Activated T-cell treated with anti-CD3 and anti-CD28 coated beads, Interleukin-2, amount 50 U/mL, for 24 hours (primary cell): Measurements from ENCODE around the gene ATP6V1A.
"Not testable (repeated sequence)": the region's sequence is repeated elsewhere in the genome, so short reads cannot be mapped to it uniquely, and the experiment has no call there.

Experiments used
- DNase-seq: peaks from one replicate; pipeline ENCODE4 v3.0.0-alpha.2; 2020
- H3K27ac Mint-ChIP-seq: 2 replicates; pipeline ENCODE4 v1.8.0; 2020; ENCODE audit warnings: mild to moderate bottlenecking, mixed read lengths
- H3K27me3 Mint-ChIP-seq: 2 replicates; pipeline ENCODE4 v1.8.0; 2020; ENCODE audit warnings: mixed read lengths
- H3K36me3 Mint-ChIP-seq: 2 replicates; pipeline ENCODE4 v1.8.0; 2020; ENCODE audit warnings: low read depth, mixed read lengths
- H3K4me1 Mint-ChIP-seq: 2 replicates; pipeline ENCODE4 v1.8.0; 2020; ENCODE audit warnings: low read depth, mixed read lengths
- H3K4me3 Mint-ChIP-seq: 2 replicates; pipeline ENCODE4 v1.8.0; 2020; ENCODE audit warnings: mild to moderate bottlenecking, moderate library complexity, mixed read lengths
- H3K9me3 Mint-ChIP-seq: 2 replicates; pipeline ENCODE4 v1.8.0; 2020; ENCODE audit warnings: mixed read lengths

ATP6V1A gene

DNA sequence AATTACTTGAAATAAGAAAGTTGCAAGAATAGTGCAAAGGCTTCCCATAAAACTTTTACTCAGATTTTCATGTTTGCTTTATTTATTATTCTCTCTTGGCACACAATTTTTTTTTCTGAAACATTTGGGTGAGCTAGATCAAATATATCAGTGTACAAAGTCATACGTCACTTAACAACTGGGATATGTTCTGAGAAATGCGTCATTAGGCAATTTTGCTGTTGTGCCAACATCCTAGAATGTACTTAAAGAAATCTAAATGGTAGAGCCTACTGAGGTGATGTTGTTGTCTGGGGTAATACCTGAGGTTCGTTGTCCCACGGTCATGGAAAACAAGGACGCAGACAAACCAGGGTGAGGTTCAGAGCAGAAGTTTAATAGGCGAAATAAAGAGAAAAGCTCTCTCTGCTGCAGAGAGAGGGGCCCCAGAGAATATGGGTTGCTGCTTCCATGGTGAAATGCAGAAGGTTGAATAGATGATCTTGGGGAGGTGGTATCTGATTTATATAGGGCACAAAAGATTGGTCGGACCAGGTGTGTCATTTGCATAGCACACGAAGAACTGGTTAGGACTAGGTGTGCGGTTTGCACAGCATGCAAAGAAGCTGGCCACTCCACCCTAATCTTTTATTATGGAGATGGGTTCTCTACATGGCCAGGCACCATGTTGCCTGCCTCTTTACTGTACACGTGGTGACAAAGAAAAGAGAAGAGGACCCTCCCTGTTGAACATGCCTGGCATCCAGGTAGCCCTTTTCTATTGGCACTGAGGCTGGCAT is 82.9 kb downstream of the ATP6V1A start:
- H3K36me3 Mint-ChIP-seq, result no peaks in the 10 kb centered on the region
- H3K9me3 Mint-ChIP-seq, result peaks cover 11% of the 10 kb centered on the region
- no peak overlapping the region for H3K27ac Mint-ChIP-seq
- H3K27me3 Mint-ChIP-seq, result no peaks in the 10 kb centered on the region
- DNase-seq, result no peak
- peaks cover 15% of the 10 kb centered on the region for H3K4me1 Mint-ChIP-seq
- no peak overlapping the region for H3K4me3 Mint-ChIP-seq

- Mint-ChIP-seq H3K4me1 (peaks cover 12% of the 10 kb centered on the region), H3K27me3 (no peaks in the 10 kb centered on the region), H3K36me3 (no peaks in the 10 kb centered on the region), H3K4me3 (no peak overlapping the region), H3K27ac (no peak overlapping the region), H3K9me3 (peaks cover 11% of the 10 kb centered on the region)
- DNase-seq, result no peak
Observed at GRCh38 chr3:113831103-113831355, 84.2 kb downstream of the ATP6V1A start.

- Mint-ChIP-seq H3K27me3 (no peaks in the 10 kb centered on the region), H3K4me3 (no peak overlapping the region), H3K27ac (no peak overlapping the region), H3K9me3 (peaks cover 11% of the 10 kb centered on the region), H3K4me1 (peaks cover 12% of the 10 kb centered on the region), H3K36me3 (no peaks in the 10 kb centered on the region)
- DNase-seq, result no peak
Observed at GRCh38 chr3:113832477-113833164, 85.8 kb downstream of the ATP6V1A start.

DNA sequence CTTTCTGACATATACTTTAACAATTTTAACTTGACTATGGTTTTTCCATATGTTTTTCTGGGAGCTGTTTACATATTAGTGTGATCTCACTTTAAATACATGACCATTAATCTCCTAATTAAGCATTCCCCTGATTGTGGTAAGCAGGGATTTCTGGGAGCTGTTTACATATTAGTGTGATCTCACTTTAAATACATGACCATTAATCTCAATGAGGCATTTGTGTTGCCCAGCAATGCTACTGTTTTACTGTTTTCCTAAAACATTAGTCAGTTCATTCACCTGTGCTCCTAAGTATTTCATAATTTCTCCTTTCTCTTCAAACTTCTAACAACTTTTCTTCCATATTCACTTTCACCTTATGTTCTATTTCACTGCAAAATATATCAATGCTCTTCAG is 88.1 kb downstream of the ATP6V1A start:
- DNase-seq, result no peak
- no peak overlapping the region for H3K27ac Mint-ChIP-seq
- peaks cover 11% of the 10 kb centered on the region for H3K9me3 Mint-ChIP-seq
- peaks cover 19% of the 10 kb centered on the region for H3K4me1 Mint-ChIP-seq
- no peak overlapping the region for H3K4me3 Mint-ChIP-seq
- H3K27me3 Mint-ChIP-seq, result no peaks in the 10 kb centered on the region
- H3K36me3 Mint-ChIP-seq, result no peaks in the 10 kb centered on the region

DNA sequence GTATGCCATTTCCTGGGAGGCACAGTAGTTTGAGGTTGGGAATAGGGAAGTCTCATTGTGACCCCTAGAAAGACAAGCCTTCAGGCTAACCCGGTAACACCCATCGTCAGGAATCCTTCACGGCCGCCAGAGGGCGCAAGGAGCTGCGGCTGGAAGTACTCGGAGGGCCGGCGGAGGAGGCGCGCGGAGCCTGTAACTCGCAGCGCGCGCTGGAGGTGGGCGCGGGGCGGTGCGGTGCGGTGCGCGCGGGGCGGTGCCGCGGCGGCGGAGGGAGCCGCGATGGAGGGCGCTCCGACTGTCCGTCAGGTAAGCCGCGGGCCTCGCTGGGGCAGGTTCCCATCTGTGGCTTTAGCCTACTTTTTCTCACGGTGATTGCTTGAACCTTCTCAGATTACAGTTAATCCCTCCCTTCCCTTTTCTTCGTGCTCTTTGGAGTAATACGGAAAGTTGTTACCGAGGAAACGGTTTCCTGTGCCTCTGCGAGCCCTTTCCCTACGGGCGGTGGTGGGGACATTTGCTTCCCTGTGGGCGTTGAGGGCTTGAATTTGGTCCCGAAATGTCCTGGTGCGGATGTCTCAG is 91.9 kb downstream of the ATP6V1A start, which contains the start of gene GRAMD1C:
Gene GRAMD1C, plus strand, starts transcription at position 158 of the 579 bp plus-strand sequence. Its CDS starts 122 bp downstream, at position 280.
- no peaks in the 10 kb centered on the region for H3K27me3 Mint-ChIP-seq
- peak within 1 kb of the TSS; percentile 75 for H3K4me3 Mint-ChIP-seq
- H3K9me3 Mint-ChIP-seq, result no peaks in the 10 kb centered on the region
- H3K4me1 Mint-ChIP-seq, result peaks cover 8% of the 10 kb centered on the region
- peak; percentile 86 for DNase-seq
- H3K36me3 Mint-ChIP-seq, result no peaks in the 10 kb centered on the region
- H3K27ac Mint-ChIP-seq, result no peak within 1 kb of the TSS

- H3K27ac Mint-ChIP-seq, result no peak overlapping the region
Observed at GRCh38 chr3:113839551-113839950, 92.7 kb downstream of the ATP6V1A start.

GRCh38 chr3:113844622-113845222 is 97.9 kb downstream of the ATP6V1A start:
- no peaks in the 10 kb centered on the region for H3K9me3 Mint-ChIP-seq
- H3K36me3 Mint-ChIP-seq, result no peaks in the 10 kb centered on the region
- H3K4me3 Mint-ChIP-seq, result no peak overlapping the region
- no peaks in the 10 kb centered on the region for H3K4me1 Mint-ChIP-seq
- no peak for DNase-seq
- H3K27me3 Mint-ChIP-seq, result no peaks in the 10 kb centered on the region
- no peak overlapping the region for H3K27ac Mint-ChIP-seq

More at GRCh38 chr3:113839551-113839950, 92.7 kb downstream of the ATP6V1A start:
- Mint-ChIP-seq H3K4me1 (peaks cover 8% of the 10 kb centered on the region), H3K36me3 (no peaks in the 10 kb centered on the region), H3K27me3 (no peaks in the 10 kb centered on the region), H3K9me3 (no peaks in the 10 kb centered on the region), H3K4me3 (peak overlapping the region; percentile 75)
- DNase-seq, result no peak

DNA sequence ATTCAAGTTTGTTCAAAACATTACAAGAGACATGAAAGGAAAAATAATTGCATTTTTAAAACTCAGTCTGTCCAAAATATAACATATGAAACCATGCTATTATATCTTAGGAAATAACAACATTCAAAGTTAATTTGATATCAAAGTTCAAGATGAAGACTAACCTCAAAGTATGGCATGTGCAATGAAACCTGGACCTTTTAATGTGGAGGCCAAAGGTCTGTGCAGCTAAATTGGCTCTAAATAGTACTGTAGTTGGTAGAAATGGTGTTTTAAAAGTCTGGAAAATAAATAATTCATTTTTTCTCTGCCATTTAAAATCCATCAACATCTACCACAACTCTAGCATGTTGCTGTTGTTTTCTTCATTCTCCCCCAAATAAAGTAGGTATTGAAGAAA is 100.4 kb downstream of the ATP6V1A start:
- Mint-ChIP-seq H3K27me3 (no peaks in the 10 kb centered on the region), H3K9me3 (no peaks in the 10 kb centered on the region), H3K36me3 (no peaks in the 10 kb centered on the region), H3K4me3 (no peak overlapping the region), H3K4me1 (no peaks in the 10 kb centered on the region), H3K27ac (no peak overlapping the region)
- DNase-seq, result no peak

DNA sequence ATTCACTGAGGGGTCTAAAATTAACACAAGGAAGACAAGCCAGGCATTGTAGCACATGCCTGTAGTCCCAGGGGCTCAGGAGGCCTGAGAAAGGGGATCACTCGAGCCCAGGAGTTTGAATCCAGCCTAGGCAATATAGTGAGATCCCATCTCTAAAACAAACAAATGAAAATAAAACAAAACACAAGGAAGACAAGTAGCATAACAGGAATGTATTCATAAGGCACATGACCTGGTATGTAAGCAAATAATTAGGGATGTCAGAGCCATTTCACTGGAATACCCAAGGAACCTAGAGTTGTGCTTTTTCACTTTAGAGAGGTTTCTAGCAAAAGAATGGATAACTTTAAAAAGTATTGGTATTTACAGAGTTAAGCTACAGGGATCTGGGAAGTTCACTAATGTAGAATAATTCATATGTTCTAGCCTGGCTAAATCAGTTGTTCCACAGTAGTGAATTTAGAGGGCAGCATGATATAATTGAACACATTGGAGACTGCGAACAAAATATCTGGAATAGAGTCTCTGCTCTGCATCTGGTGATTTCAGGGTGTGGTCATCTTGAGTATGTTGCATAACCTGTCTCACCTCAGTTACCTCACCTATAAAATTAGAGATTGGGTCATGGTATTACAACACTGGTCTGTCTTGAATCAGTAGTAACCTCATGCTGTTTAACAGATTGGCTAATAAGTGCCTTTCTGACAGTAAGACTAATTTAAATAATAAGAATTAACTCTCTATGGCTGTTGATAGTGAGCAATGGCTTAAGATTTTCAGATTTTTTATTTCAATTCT is 101.0 kb downstream of the ATP6V1A start:
- Mint-ChIP-seq H3K27me3 (no peaks in the 10 kb centered on the region), H3K36me3 (no peaks in the 10 kb centered on the region), H3K27ac (no peak overlapping the region), H3K4me1 (no peaks in the 10 kb centered on the region), H3K4me3 (no peak overlapping the region), H3K9me3 (no peaks in the 10 kb centered on the region)
- no peak for DNase-seq

DNA sequence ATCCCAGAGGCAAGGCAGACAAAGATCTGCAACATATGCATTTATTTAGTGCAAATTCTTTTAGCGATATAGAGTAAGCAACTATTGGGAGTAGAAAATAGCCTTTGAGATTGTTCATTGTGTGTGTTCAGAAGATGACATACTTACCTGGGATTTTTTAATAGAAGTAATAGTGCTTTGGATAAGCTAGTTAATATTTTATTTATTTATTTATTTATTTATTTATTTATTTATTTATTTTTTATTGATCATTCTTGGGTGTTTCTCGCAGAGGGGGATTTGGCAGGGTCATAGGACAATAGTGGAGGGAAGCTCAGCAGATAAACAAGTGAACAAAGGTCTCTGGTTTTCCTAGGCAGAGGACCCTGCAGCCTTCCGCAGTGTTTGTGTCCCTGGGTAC is 102.2 kb downstream of the ATP6V1A start:
- H3K27me3 Mint-ChIP-seq, H3K36me3 Mint-ChIP-seq, H3K9me3 Mint-ChIP-seq, DNase-seq, H3K4me3 Mint-ChIP-seq, H3K4me1 Mint-ChIP-seq, H3K27ac Mint-ChIP-seq: not testable (repeated sequence)

DNA sequence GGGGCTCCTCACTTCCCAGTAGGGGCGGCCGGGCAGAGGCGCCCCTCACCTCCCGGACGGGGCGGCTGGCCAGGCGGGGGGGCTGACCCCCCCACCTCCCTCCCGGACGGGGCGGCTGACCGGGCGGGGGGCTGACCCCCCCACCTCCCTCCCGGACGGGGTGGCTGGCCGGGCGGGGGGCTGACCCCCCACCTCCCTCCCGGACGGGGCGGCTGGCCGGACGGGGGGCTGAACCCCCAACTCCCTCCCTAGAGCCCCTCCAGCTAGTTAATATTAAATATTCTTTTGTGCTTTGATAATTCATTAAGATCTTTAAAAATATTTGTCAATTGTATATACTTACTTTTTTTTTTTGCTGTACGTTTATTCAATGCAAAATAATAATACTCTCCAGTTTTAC is 103.0 kb downstream of the ATP6V1A start:
- not testable (repeated sequence) for DNase-seq, H3K9me3 Mint-ChIP-seq, H3K36me3 Mint-ChIP-seq, H3K4me1 Mint-ChIP-seq, H3K27me3 Mint-ChIP-seq, H3K4me3 Mint-ChIP-seq, H3K27ac Mint-ChIP-seq

- H3K4me3 Mint-ChIP-seq, DNase-seq, H3K4me1 Mint-ChIP-seq, H3K36me3 Mint-ChIP-seq, H3K27me3 Mint-ChIP-seq, H3K27ac Mint-ChIP-seq, H3K9me3 Mint-ChIP-seq: not testable (repeated sequence)
Observed at GRCh38 chr3:113850391-113850790, 103.6 kb downstream of the ATP6V1A start.

DNA sequence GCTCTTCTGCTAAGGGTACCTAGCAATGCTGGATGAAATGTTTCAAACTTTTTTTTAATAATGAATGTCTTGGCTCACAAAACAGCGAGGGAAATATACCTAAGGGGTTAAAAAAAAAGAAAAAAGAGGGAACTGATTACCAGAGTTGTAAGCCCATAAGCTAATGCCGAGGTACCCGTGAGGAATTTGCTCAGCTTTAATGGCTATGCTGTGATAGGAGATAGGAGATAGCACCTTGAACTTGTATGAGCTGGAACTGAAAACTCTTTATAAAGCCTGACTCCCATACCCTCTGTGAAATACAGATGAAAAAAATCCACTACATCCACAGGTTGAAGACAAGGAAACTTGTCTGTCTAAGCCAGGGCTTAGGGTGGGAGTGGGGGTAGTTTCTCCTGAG is 105.7 kb downstream of the ATP6V1A start:
- Mint-ChIP-seq H3K36me3 (no peaks in the 10 kb centered on the region), H3K4me3 (no peak overlapping the region), H3K27ac (no peak overlapping the region)

More for the DNA sequence above, 105.7 kb downstream of the ATP6V1A start:
- Mint-ChIP-seq H3K4me1 (no peaks in the 10 kb centered on the region), H3K27me3 (no peaks in the 10 kb centered on the region), H3K9me3 (no peaks in the 10 kb centered on the region)
- no peak for DNase-seq
